Peyer's patch (tissue), 4 donors: ENCODE data around the gene BIN2. TPM values are rescaled to one million over a fixed set of nuclear protein-coding genes. Genes with fewer than 3 reads are reported as not detected.

Source experiments
- DNase-seq, 3 donors: peaks; one replicate each; pipeline ENCODE4 v3.0.0-alpha.2; 2017 to 2019
- H3K27ac ChIP-seq, 4 donors: fragments of 200-600 bp; sonication (generic); one replicate each; pipeline ENCODE4 v1.5.1; 2016 to 2019
- H3K27me3 ChIP-seq, 2 donors: fragments of 200-600 bp; sonication (generic); one replicate each; pipeline ENCODE4 v1.5.1; 2019
- H3K36me3 ChIP-seq, 3 donors: fragments of 200-600 bp; sonication (generic); one replicate each; pipeline ENCODE4 v1.5.1; 2016 to 2019
- H3K4me1 ChIP-seq, 4 donors: fragments of 200-600 bp; sonication (generic); one replicate each; pipeline ENCODE4 v1.5.1; 2016 to 2019
- H3K4me3 ChIP-seq, 4 donors: fragments of 200-600 bp; sonication (generic); 1 replicate in 3 of 4; 2 replicates in 1 of 4; pipeline ENCODE4 v1.5.1; 2016 to 2019; ENCODE audit warnings: mild to moderate bottlenecking in 1 of 4
- H3K9me3 ChIP-seq, 4 donors: fragments of 200-600 bp; sonication (generic); one replicate each; pipeline ENCODE4 v1.5.1; 2016 to 2019; ENCODE audit warnings: mild to moderate bottlenecking in 1 of 4
- CTCF ChIP-seq, 6 experiments: fragments of 450-650 bp in 4 of 6; fragments of 200-600 bp in 2 of 6; sonication (generic) in 1 of 6; IDR thresholded peaks; one replicate each; pipeline ENCODE4 v1.5.1; 2017 to 2019; ENCODE audit warnings: antibody characterized with exemption in 6 of 6, mild to moderate bottlenecking in 3 of 6, moderate library complexity in 1 of 6
- POLR2A ChIP-seq, 2 donors: fragments of 450-650 bp; IDR thresholded peaks; one replicate each; pipeline ENCODE4 v1.5.1; 2017; ENCODE audit warnings: antibody characterized with exemption in 2 of 2, mild to moderate bottlenecking in 2 of 2, moderate library complexity in 2 of 2
- total RNA-seq, 4 donors: library from RNA; depleted of rRNA; stranded (reverse); fragments of >200 nt; gene quantifications; one replicate each; pipeline ENCODE4 v1.1.0, GENCODE V29; 2016

BIN2 gene
- total RNA-seq, 4 donors from 2014 or later, result 2.3 to 38.0 (median 5.6) TPM

GRCh38 chr12:51369581-51369980 is 45.6 kb upstream of the BIN2 start:
- Histone ChIP-seq H3K27ac (peak overlapping the region in 3 of 4 donors; percentile 48 to 75 (median 67)), H3K36me3 (peaks cover 0 to 4% (median 0%) of the 10 kb centered on the region in 3 donors), H3K4me1 (peaks cover 0 to 15% (median 12%) of the 10 kb centered on the region in 4 donors), H3K27me3 (no peaks in the 10 kb centered on the region), H3K4me3 (peak overlapping the region in 1 of 4 donors; percentile 12), H3K9me3 (no peaks in the 10 kb centered on the region)
- DNase-seq, result no peak
- TF ChIP-seq CTCF (IDR thresholded peaks at IDR 0.05), result no peak
- TF ChIP-seq POLR2A (IDR thresholded peaks at IDR 0.05), result no peak

- TF ChIP-seq CTCF (IDR thresholded peaks at IDR 0.05) (no peak), POLR2A (IDR thresholded peaks at IDR 0.05) (no peak)
- peaks cover 0 to 15% (median 12%) of the 10 kb centered on the region in 4 donors for H3K4me1 ChIP-seq
- H3K4me3 ChIP-seq, result peak overlapping the region in 1 of 4 donors; percentile 12
- H3K9me3 ChIP-seq, result no peaks in the 10 kb centered on the region
- peak overlapping the region; percentile 41 to 75 (median 58) for H3K27ac ChIP-seq
- H3K36me3 ChIP-seq, result peaks cover 0 to 4% (median 0%) of the 10 kb centered on the region in 3 donors
- peak; percentile 70 to 96 (median 95) for DNase-seq
- no peaks in the 10 kb centered on the region for H3K27me3 ChIP-seq
These were observed 44.9 kb upstream of the BIN2 start for GRCh38 chr12:51368640-51369517.

GRCh38 chr12:51365276-51365675 is 41.3 kb upstream of the BIN2 start:
- TF ChIP-seq POLR2A (IDR thresholded peaks at IDR 0.05), result no peak

GRCh38 chr12:51364001-51364400 is 40.0 kb upstream of the BIN2 start:
- H3K4me3 ChIP-seq, result no peak overlapping the region
- H3K27ac ChIP-seq, result peak overlapping the region in 2 of 4 donors; percentile 30 to 46
- no peak for TF ChIP-seq CTCF (IDR thresholded peaks at IDR 0.05)
- DNase-seq, result peak in 2 of 3 donors; percentile 63 to 70
- H3K36me3 ChIP-seq, result peaks cover 0 to 3% (median 0%) of the 10 kb centered on the region in 3 donors
- peaks cover 0 to 8% (median 5%) of the 10 kb centered on the region in 4 donors for H3K4me1 ChIP-seq
- no peaks in the 10 kb centered on the region for H3K9me3 ChIP-seq
- H3K27me3 ChIP-seq, result no peaks in the 10 kb centered on the region

More at GRCh38 chr12:51365276-51365675, 41.3 kb upstream of the BIN2 start:
- Histone ChIP-seq H3K36me3 (peaks cover 0 to 3% (median 0%) of the 10 kb centered on the region in 3 donors), H3K27me3 (no peaks in the 10 kb centered on the region), H3K9me3 (no peaks in the 10 kb centered on the region), H3K4me3 (no peak overlapping the region), H3K4me1 (peaks cover 0 to 13% (median 9%) of the 10 kb centered on the region in 4 donors), H3K27ac (no peak overlapping the region)
- no peak for DNase-seq

- TF ChIP-seq CTCF (IDR thresholded peaks at IDR 0.05) (no peak), POLR2A (IDR thresholded peaks at IDR 0.05) (no peak)
- H3K4me1 ChIP-seq, result no peaks in the 10 kb centered on the region
- H3K9me3 ChIP-seq, result no peaks in the 10 kb centered on the region
- H3K27me3 ChIP-seq, result no peaks in the 10 kb centered on the region
- H3K27ac ChIP-seq, result no peak overlapping the region
- no peak overlapping the region for H3K4me3 ChIP-seq
- peaks cover 0 to 13% (median 0%) of the 10 kb centered on the region in 3 donors for H3K36me3 ChIP-seq
- no peak for DNase-seq
These were observed 38.9 kb upstream of the BIN2 start for GRCh38 chr12:51362747-51363342.

GRCh38 chr12:51362307-51362706 is 38.3 kb upstream of the BIN2 start:
- Histone ChIP-seq H3K27ac (no peak overlapping the region), H3K27me3 (no peaks in the 10 kb centered on the region), H3K4me1 (no peaks in the 10 kb centered on the region), H3K9me3 (no peaks in the 10 kb centered on the region), H3K4me3 (no peak overlapping the region), H3K36me3 (peaks cover 0 to 18% (median 0%) of the 10 kb centered on the region in 3 donors)
- TF ChIP-seq POLR2A (IDR thresholded peaks at IDR 0.05) (no peak), CTCF (IDR thresholded peaks at IDR 0.05) (no peak)
- DNase-seq, result peak in 2 of 3 donors; percentile 53 to 61
